ENCODE measurements around the gene TMEM208.

TMEM208 gene

GRCh38 chr16:67237396-67238277 is 10.7 kb downstream of the TMEM208 start:
- no peak for DNase-seq (ENCODE audit: low read depth)

- DNase-seq (ENCODE audit: low read depth), result no peak
Observed at GRCh38 chr16:67238278-67238575, 11.3 kb downstream of the TMEM208 start.

- no peak for DNase-seq (ENCODE audit: low read depth)
Observed at GRCh38 chr16:67238806-67239470, 12.0 kb downstream of the TMEM208 start.

- no peak for DNase-seq (ENCODE audit: low read depth)
Observed at GRCh38 chr16:67240506-67240905, 13.6 kb downstream of the TMEM208 start.

- DNase-seq (ENCODE audit: low read depth), result no peak
Observed at GRCh38 chr16:67241008-67241900, 14.3 kb downstream of the TMEM208 start.

GRCh38 chr16:67242138-67242730 is 15.3 kb downstream of the TMEM208 start:
- no peak for DNase-seq (ENCODE audit: low read depth)

GRCh38 chr16:67243481-67243880 is 16.6 kb downstream of the TMEM208 start:
- no peak for DNase-seq (ENCODE audit: low read depth)

- peak; percentile 71 for DNase-seq (ENCODE audit: low read depth)
Observed at GRCh38 chr16:67244387-67245185, 17.7 kb downstream of the TMEM208 start.

GRCh38 chr16:67245186-67245585 is 18.3 kb downstream of the TMEM208 start:
- DNase-seq (ENCODE audit: low read depth), result no peak

GRCh38 chr16:67245674-67246080 is 18.7 kb downstream of the TMEM208 start:
- DNase-seq (ENCODE audit: low read depth), result no peak

- DNase-seq (ENCODE audit: low read depth), result peak; percentile 64
Observed at GRCh38 chr16:67246081-67246755, 19.3 kb downstream of the TMEM208 start.

- no peak for DNase-seq (ENCODE audit: low read depth)
Observed at GRCh38 chr16:67246756-67247191, 19.8 kb downstream of the TMEM208 start.

GRCh38 chr16:67247192-67248072 is 20.5 kb downstream of the TMEM208 start, which contains the start of gene FHOD1:
TSS of gene FHOD1 (minus strand) at chr16:67247481. CDS start at chr16:67247410, 71 bp downstream.
- peak; percentile 90 for DNase-seq (ENCODE audit: low read depth)

GRCh38 chr16:67248073-67248400 is 21.1 kb downstream of the TMEM208 start:
- DNase-seq (ENCODE audit: low read depth), result no peak

- DNase-seq (ENCODE audit: low read depth), result no peak
Observed at GRCh38 chr16:67248401-67249177, 21.7 kb downstream of the TMEM208 start, which contains the start of gene SLC9A5. TSS of gene SLC9A5 (plus strand) at chr16:67248979. CDS start at chr16:67249015, 36 bp downstream.

GRCh38 chr16:67249178-67250044 is 22.5 kb downstream of the TMEM208 start:
- no peak for DNase-seq (ENCODE audit: low read depth)

- no peak for DNase-seq (ENCODE audit: low read depth)
Observed at GRCh38 chr16:67250045-67250327, 23.1 kb downstream of the TMEM208 start.

All from HS-27A (cell line).